ENCODE data around the gene FOXP4.

FOXP4 gene

DNA sequence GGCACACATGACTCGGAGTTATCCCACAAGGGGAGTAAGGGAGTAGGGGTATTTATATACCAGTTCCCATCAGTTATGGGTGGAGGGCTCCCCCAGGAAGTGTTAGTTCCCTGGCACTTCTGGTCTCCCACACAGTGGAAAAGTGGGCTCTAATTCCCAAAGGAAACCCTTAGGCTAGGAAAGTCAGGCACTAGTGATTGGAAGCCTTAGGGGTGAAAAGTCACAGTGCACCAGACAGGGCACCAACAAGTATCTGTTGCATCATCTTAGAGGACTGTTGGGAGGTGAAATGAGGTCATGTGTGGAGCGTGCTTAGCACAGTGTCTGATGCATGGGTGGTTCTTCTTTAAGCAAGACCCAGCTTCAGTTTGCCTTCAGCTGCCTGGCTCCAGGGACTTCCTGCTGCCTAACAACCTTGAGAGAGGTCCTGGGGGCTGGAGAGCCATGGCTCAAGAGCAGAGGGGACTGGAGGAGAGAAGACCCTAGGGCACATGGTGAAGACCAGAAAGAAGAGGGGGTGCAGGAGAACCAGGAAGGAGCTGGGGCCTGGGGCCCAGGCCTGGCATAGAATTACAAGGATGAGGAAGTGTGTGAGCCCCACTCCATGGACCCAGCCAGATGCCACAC is 7.5 kb upstream of the FOXP4 start:
- DNase-seq (ENCODE audit: insufficient read length) (no peak), FAIRE-seq (no peak)
- TF ChIP-seq POLR2AphosphoS5 (IDR thresholded peaks at IDR 0.05; ENCODE audit: low read depth, low read length) (no peak), TAF1 (IDR thresholded peaks at IDR 0.05; ENCODE audit: borderline replicate concordance, low read depth, low read length) (no peak), POLR2A (IDR thresholded peaks at IDR 0.05; ENCODE audit: low read depth, low read length) (no peak)

GRCh38 chr6:41539204-41539603 is 7.0 kb upstream of the FOXP4 start:
- DNase-seq (ENCODE audit: insufficient read length) (no peak), FAIRE-seq (no peak)
- no peak for TF ChIP-seq POLR2AphosphoS5 (IDR thresholded peaks at IDR 0.05; ENCODE audit: low read depth, low read length)
- no peak for TF ChIP-seq POLR2A (IDR thresholded peaks at IDR 0.05; ENCODE audit: low read depth, low read length)
- no peak for TF ChIP-seq TAF1 (IDR thresholded peaks at IDR 0.05; ENCODE audit: borderline replicate concordance, low read depth, low read length)

GRCh38 chr6:41541364-41541763 is 4.8 kb upstream of the FOXP4 start:
- FAIRE-seq (no peak), DNase-seq (ENCODE audit: insufficient read length) (no peak)
- TF ChIP-seq POLR2AphosphoS5 (IDR thresholded peaks at IDR 0.05; ENCODE audit: low read depth, low read length) (no peak), POLR2A (IDR thresholded peaks at IDR 0.05; ENCODE audit: low read depth, low read length) (no peak), TAF1 (IDR thresholded peaks at IDR 0.05; ENCODE audit: borderline replicate concordance, low read depth, low read length) (no peak)

DNA sequence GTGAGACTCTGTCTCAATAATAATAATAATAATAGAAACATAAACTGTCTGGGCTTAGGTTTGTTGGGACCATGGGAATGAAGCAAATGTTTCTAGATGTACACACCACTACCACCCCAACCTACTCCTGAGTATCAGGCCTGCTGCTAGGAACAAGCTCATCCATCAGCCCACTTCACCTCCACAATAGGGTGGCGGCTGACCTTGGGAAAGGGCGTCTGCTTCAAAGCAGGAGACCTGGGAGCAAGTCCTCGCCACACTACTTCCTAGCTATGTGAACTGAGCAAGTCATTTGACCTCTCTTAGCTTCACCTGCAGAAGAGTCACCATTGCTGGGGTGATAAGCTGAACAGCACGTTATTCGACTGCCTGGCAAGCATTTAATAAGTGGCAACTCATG is 3.1 kb upstream of the FOXP4 start:
- FAIRE-seq: no peak
- DNase-seq (ENCODE audit: insufficient read length): no peak
- TF ChIP-seq TAF1 (IDR thresholded peaks at IDR 0.05; ENCODE audit: borderline replicate concordance, low read depth, low read length) (no peak), POLR2AphosphoS5 (IDR thresholded peaks at IDR 0.05; ENCODE audit: low read depth, low read length) (no peak), POLR2A (IDR thresholded peaks at IDR 0.05; ENCODE audit: low read depth, low read length) (no peak)

- FAIRE-seq (no peak), DNase-seq (ENCODE audit: insufficient read length) (no peak)
- TF ChIP-seq TAF1 (IDR thresholded peaks at IDR 0.05; ENCODE audit: borderline replicate concordance, low read depth, low read length): no peak
These were observed 906 bp upstream of the FOXP4 start for GRCh38 chr6:41545247-41545702.

DNA sequence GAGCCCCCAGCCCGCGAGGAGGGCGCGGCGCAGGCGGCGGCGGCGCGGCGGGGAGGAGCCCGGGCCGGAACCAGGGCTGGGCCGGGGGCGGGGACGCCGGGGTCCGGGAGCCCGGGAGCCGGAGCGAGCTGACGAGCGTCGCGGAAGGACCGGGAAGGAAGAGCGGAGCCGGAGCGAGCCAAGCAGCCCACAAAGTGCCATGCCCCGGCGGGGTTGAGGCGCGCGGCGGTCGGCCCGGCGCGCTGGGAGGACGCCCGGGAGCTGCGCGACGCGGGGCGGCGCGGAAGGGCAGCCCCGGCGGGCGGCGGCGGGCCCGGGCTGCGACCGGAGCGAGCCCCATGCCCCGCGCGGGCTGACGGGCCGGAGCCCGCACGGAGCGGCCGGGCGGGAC is 289 bp downstream of the FOXP4 start:
- TF ChIP-seq POLR2A (IDR thresholded peaks at IDR 0.05; ENCODE audit: low read depth, low read length) (no peak), TAF1 (IDR thresholded peaks at IDR 0.05; ENCODE audit: borderline replicate concordance, low read depth, low read length) (no peak), POLR2AphosphoS5 (IDR thresholded peaks at IDR 0.05; ENCODE audit: low read depth, low read length) (no peak)
- DNase-seq (ENCODE audit: insufficient read length) (no peak), FAIRE-seq (no peak)

DNA sequence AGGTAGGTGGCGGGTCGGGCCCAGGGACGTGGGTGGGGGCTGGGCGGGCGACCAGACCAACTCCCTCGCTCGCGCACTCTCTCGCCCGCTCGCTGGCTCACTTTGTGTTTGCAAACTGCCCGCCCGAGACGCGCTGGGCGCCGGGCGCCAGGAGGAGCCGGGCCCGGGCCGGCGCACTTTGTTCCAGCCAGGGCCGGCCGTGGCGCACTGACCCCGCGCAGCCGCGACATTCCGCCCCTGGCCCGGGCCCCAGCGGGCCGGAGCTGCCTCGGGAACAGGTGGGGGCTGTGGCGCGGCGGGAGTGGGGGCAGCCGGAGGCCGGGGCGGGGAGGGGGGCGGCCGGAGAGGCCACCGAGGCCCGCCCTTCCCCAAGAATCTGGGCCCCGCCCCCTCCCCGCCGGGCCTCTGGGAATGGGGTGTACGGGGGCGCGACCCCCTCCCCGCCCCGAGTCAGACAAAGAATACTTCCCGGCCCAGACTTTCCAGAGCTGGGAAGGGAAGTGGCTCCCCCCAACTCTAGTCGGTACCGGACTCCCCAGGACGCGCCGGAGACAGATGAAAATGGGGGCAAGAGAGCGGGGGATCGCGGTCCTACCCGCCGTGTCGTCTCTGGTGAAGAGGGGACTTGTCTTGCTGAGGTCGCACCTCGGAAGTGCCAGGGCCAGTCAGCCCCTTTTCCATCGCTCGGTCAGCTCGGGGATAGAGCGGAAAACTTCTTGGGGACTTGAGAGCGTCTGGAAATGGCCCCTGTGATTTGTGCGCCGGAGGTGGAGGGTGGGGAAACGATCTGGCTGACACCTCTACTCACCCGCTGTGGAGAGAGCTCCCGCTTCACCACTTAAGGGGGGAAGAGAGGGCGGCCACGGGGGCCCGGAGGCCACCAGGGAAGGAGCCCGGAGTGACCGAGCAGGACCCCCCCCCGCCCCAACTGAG is 951 bp downstream of the FOXP4 start:
- FAIRE-seq: no peak
- TF ChIP-seq POLR2A (IDR thresholded peaks at IDR 0.05; ENCODE audit: low read depth, low read length): no peak
- TF ChIP-seq TAF1 (IDR thresholded peaks at IDR 0.05; ENCODE audit: borderline replicate concordance, low read depth, low read length): no peak
- peak; percentile 45 for DNase-seq (ENCODE audit: insufficient read length)

GRCh38 chr6:41547799-41548097 is 1.6 kb downstream of the FOXP4 start:
- peak; percentile 17 for FAIRE-seq
- TF ChIP-seq TAF1 (IDR thresholded peaks at IDR 0.05; ENCODE audit: borderline replicate concordance, low read depth, low read length): no peak
- no peak for TF ChIP-seq POLR2A (IDR thresholded peaks at IDR 0.05; ENCODE audit: low read depth, low read length)
- no peak for TF ChIP-seq POLR2AphosphoS5 (IDR thresholded peaks at IDR 0.05; ENCODE audit: low read depth, low read length)
- DNase-seq (ENCODE audit: insufficient read length): no peak

DNA sequence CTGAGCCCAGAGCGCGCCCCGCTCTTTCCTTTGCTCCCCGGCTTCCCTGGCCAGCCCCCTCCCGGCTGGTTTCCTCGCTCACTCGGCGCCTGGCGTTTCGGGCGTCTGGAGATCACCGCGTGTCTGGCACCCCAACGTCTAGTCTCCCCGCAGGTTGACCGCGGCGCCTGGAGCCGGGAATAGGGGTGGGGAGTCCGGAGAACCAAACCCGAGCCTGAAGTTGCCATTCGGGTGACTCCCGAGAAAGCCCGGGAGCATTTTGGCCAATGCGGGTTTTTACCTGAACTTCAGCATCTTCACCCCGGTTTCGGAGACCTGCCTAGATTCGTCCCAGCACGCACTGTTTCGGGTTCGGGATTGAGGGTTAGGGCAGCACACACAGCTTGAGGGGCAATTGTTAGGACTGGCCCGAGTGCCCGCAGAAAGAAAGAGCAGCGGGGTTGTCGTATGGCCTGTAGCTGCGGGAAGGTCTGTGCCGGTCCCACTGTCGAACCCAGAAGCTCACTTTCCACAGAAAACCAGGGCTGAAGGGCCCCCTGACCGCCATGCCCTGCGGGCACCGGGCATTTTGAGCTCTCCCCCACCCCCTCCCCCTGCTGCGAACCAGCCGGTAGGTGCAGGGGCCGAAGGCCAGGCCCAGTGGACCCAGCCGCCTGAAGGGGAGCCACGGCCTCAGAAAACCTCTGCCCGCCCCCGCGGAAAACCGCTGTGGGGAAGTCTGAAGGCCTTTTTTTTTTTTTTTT is 2.1 kb downstream of the FOXP4 start:
- FAIRE-seq: peak; percentile 79
- TF ChIP-seq POLR2A (IDR thresholded peaks at IDR 0.05; ENCODE audit: low read depth, low read length): no peak
- TF ChIP-seq POLR2AphosphoS5 (IDR thresholded peaks at IDR 0.05; ENCODE audit: low read depth, low read length): no peak
- TF ChIP-seq TAF1 (IDR thresholded peaks at IDR 0.05; ENCODE audit: borderline replicate concordance, low read depth, low read length): no peak
- no peak for DNase-seq (ENCODE audit: insufficient read length)

GRCh38 chr6:41548841-41549642 is 2.9 kb downstream of the FOXP4 start:
- TF ChIP-seq POLR2A (IDR thresholded peaks at IDR 0.05; ENCODE audit: low read depth, low read length): no peak
- TF ChIP-seq POLR2AphosphoS5 (IDR thresholded peaks at IDR 0.05; ENCODE audit: low read depth, low read length): no peak
- TF ChIP-seq TAF1 (IDR thresholded peaks at IDR 0.05; ENCODE audit: borderline replicate concordance, low read depth, low read length): no peak
- DNase-seq (ENCODE audit: insufficient read length) (no peak), FAIRE-seq (no peak)

DNA sequence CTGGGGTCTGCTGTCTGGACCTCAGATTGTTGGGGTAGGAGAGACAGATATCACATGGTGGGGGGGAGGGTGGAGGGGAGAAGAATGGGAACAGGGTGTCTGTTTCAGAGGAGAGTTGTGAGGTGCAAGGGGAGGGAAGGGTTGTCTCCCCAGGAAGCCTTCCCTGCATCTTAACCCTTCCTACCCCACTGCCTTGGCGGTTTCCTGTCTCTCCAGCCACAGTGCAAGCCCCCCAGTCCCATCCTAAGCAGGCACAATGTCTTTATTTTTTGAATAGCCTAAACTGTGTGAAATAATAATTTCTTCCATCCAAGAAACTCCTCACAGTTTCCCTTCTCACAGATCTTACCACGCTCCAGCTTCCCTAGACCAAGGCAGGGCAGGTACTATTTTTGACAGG is 3.5 kb downstream of the FOXP4 start:
- no peak for DNase-seq (ENCODE audit: insufficient read length)
- no peak for TF ChIP-seq POLR2AphosphoS5 (IDR thresholded peaks at IDR 0.05; ENCODE audit: low read depth, low read length)
- no peak for TF ChIP-seq TAF1 (IDR thresholded peaks at IDR 0.05; ENCODE audit: borderline replicate concordance, low read depth, low read length)
- no peak for TF ChIP-seq POLR2A (IDR thresholded peaks at IDR 0.05; ENCODE audit: low read depth, low read length)
- no peak for FAIRE-seq
